ENCODE measurements around the gene PFKFB4. TPM values are rescaled to one million over a fixed set of nuclear protein-coding genes. Genes with fewer than 3 reads are reported as not detected.

Gene PFKFB4
- total RNA-seq: 10.8 TPM

DNA sequence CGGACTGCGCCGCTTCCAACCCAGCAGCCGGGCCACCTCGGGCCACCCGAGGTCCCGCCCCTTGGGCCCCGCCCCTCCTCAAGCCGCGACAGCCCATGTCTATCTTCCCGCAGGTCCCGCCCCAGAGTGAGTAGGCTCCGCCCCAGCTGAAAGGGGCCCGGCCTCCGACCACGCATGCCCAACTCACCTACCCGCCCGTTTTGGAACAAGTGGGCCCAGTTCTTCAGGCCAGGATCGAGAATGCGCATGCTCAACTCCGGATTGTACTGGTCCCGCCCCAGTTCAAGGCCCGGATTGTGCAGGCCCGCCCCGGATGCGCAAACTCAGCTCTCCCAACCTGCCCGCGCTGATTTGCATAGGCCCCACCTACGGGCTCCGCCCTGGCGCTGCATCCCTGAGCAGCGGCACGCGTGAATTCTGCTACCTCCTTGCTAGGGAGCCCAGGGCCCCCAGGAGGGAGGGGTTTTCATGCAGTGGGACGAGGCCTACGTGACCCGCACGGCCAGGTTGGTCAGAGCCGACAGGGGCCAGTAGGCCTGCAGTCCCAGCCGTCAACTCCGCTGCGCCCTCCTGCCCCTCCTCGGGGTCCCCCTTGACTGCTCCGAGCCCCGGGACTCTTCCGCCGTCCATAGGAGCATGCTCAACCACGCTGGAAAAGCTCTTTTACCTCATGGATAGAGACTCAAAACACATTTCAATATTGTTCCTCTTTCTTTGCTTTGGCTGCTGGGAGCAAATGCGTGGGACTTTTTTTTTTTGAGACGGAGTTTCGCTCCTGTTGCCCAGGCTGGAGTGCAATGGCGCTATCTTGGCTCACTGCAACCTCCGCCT is at the start of gene PFKFB4:
PFKFB4 (minus strand) TSS at position 8 of the 831 bp plus-strand sequence. CDS start 26 bp downstream, outside the sequence.
- DNase-seq (ENCODE audit: low read depth in 2 of 3, low spot score in 2 of 3): peak; percentile 94 to 99 (median 99)

DNA sequence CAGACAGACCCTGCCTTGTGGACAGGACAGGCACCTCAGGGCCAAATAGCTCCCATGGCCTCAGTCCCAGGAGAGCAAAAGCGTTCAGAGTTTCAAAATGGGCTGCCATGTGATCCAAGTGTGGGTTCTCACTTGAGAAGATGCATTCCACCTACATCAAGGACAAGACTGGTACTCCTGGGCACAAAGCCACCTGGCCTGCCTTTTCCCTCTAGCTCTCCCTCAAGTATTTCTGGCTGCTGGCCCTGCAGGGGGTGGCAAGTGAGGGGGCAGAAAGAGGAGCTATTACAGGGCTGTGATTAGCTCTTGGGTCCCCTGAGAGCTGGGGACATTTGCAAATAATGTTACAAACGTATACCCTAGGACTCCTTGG is 45.0 kb upstream of the PFKFB4 start:
- DNase-seq (ENCODE audit: low read depth in 2 of 3, low spot score in 2 of 3): no peak

GRCh38 chr3:48600711-48601621 is 44.4 kb upstream of the PFKFB4 start:
- DNase-seq (ENCODE audit: low read depth in 2 of 3, low spot score in 2 of 3): no peak

DNA sequence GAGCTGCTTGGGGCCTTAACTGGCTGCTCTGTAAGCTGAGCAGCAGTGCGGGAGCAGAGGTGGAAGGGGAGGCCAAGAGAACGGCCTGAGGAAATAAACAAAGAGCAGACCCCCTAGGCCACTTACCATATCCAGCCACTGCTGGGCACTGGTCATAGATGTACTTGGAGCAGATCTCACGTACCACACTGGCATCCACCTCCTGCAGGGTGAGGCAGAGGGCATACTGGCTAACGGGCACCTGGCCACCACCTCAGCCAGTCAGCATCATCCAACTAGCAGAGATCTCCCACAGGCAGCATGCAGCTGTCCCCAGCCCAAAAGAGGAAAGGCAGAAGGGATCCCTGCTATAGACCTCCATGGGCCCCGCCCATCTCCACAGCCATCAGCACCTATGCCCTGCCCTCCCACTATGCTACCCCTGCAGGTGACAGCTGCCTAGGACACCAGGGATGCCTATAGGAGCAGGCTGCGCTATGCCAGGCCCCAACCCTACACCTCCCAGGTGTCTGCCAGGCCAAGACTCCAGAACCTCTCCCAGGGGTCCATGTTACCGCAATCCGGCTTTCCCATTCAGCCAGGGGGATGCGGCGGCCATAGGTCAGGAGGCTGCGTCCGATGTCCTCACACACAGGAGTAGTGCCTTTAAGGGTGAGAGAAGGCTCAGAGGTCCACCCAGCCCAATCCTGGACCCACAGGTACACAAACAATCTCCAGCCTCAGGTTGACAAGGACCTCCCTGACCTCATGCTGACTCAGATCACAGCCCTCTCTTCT is 43.1 kb upstream of the PFKFB4 start:
- DNase-seq (ENCODE audit: low read depth in 2 of 3, low spot score in 2 of 3): no peak

DNA sequence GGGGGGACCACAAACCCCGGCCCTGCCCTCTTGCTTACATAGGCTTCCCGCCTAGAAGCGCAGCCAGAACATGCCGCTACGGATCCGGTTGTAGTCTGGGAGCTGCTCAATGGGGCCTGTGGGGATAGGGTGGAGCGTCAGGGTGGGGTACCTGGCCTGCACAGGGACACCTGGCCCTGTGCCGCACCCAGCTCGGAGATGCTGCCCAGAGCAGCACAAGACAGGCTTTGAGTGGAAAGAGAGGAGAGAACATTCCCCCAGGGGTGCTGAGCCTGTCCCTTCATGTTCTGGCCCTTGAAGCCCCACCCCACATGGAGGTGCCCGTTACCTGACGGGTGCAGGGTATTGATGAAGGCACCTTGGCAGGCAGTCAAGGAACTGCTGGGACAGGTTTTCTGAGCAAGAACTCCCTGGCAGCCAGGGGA is 42.5 kb upstream of the PFKFB4 start:
- no peak for DNase-seq (ENCODE audit: low read depth in 2 of 3, low spot score in 2 of 3)

GRCh38 chr3:48598323-48599076 is 41.9 kb upstream of the PFKFB4 start:
- no peak for DNase-seq (ENCODE audit: low read depth in 2 of 3, low spot score in 2 of 3)

- no peak for DNase-seq (ENCODE audit: low read depth in 2 of 3, low spot score in 2 of 3)
These were observed 40.8 kb upstream of the PFKFB4 start for GRCh38 chr3:48597408-48597800.

GRCh38 chr3:48596676-48597407 is 40.2 kb upstream of the PFKFB4 start:
- no peak for DNase-seq (ENCODE audit: low read depth in 2 of 3, low spot score in 2 of 3)

DNA sequence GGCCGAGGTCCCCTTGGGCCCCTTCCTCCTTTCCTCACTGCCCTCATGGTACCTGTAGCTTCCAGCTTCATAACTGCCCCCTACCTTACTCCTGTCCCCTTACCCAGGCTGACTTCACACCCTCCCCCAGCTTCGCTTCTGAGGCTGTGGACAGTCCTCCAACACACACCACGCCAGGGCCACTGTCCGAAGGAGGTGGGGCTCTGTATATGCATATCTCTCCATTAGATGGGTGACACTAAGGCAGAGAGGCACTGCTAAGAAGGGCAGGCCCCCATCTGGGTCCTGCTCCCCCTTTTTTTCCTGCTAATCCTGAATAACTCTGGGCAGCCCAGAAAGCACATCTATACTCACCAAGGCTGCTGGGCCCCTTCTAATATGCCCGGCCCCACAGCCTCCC is 39.6 kb upstream of the PFKFB4 start:
- DNase-seq (ENCODE audit: low read depth in 2 of 3, low spot score in 2 of 3): no peak

GRCh38 chr3:48595526-48596121 is 39.0 kb upstream of the PFKFB4 start:
- peak in 1 of 3 donors; percentile 42 for DNase-seq (ENCODE audit: low read depth in 2 of 3, low spot score in 2 of 3)

- peak in 2 of 3 donors; percentile 37 to 59 for DNase-seq (ENCODE audit: low read depth in 2 of 3, low spot score in 2 of 3)
These were observed 38.5 kb upstream of the PFKFB4 start, which contains the start of gene COL7A1 for GRCh38 chr3:48595075-48595525. Gene COL7A1 (minus strand): TSS chr3:48595329. CDS start chr3:48595159, 170 bp downstream.

GRCh38 chr3:48594417-48595049 is 37.9 kb upstream of the PFKFB4 start:
- DNase-seq (ENCODE audit: low read depth in 2 of 3, low spot score in 2 of 3): no peak

DNA sequence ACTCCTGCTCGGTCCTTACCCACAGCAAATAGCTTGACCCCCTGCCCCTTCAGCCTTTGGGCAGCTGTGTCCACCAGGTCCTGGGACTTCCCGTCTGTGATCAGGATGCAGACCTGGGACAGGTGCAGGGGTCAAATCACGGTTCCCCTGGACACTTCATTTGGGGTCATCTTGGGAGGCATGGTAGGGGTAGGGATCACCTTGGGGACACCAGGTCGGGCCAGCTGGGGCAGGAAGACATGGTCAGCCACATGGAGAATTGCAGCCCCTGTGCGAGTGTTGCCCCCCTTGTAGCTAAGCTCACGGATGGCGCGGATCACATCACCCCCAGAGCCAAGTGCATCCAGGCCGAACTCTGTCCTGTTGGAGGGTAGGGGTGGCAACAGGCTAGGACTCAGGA is 36.7 kb upstream of the PFKFB4 start:
- DNase-seq (ENCODE audit: low read depth in 2 of 3, low spot score in 2 of 3): no peak

DNA sequence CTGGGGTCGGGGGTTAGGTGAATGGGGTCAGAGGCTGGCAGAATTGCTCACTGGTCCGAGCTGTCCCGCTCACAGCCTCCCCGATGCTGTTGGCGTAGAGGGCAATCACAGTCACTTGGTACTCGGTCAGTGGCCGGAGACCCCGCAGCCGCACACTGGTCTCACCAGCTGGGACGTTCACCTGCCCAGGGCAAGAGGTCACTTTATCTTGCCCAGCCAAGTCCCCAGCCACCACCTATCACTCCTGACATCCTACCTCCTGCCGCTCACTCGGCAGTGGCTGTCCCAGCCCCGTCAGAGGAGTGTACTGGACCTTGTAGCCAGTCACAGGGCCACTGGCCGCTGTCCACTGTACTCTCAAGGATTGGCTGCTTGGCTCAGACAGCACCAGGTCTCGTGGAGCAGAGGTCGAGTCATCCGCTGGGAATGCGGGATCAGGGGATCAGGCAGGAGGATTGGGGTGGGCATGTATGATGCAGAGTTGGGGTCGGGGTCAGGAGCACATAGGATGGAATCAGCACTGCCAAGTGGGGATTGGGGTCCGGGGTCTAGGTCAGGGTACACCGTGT is 36.0 kb upstream of the PFKFB4 start:
- no peak for DNase-seq (ENCODE audit: low read depth in 2 of 3, low spot score in 2 of 3)

- DNase-seq (ENCODE audit: low read depth in 2 of 3, low spot score in 2 of 3): no peak
These were observed 35.4 kb upstream of the PFKFB4 start for GRCh38 chr3:48591886-48592518.

DNA sequence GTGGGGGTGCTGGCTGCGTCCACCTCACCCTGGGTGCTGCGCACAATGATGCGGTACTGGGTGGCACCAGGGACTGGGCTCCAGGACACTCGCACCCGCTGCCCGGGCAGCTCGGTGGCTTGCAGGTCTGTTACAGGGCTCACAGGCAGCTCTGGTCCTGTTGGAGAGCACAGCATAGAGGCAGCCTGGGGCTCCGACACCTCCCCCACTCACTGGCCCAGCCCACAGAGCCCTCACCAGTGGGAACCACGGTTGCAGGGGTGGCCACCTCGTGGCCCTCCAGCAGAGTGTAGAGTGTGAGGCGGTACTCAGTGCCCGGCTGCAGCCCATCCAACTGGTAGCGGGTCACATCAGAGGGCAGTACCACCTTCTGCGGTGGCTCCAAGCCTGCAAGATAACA is 34.8 kb upstream of the PFKFB4 start:
- DNase-seq (ENCODE audit: low read depth in 2 of 3, low spot score in 2 of 3): no peak

DNA sequence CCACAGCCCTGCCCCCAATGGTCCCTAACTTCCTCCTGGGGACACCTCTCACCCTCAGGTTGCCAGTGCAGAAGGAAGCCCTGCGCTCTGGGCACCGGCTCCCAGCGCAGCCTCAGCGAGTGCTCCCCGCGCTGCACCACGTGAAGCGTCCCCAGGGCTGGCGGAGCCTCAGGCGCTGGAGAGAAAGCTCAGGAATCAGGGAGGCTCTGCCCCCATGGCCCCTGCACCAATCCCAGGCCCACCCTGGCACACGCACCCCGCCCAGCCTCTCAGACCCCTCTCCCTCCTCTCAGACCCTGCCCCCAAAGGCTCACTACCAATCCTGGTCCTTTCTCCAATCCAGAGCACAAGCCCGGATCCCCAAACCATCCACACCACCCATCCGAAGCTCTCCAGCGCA is 31.6 kb upstream of the PFKFB4 start:
- no peak for DNase-seq (ENCODE audit: low read depth in 2 of 3, low spot score in 2 of 3)

DNA sequence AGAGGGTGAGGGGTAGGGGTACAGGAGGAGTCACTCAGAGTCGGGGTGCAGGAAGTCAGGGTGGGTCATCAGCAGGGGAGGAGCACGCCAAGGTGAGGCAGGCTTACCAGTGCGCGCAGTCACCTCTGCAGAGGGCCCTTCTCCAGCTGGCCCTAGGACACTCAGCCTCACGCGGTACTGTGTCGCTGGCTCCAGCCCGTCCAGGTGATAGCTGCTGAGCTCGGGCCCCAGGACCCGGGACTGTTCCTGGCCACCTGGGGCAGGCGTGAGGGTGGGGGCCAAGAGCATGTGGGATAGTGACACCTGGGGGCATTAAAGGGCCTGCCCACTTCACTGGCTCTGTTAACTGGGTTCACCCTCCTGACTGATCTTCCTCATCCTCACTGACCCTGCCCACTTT is 31.1 kb upstream of the PFKFB4 start:
- DNase-seq (ENCODE audit: low read depth in 2 of 3, low spot score in 2 of 3): no peak

All from hematopoietic multipotent progenitor cell (in vitro differentiated cells).